SH-SY5Y (cell line): ENCODE results near the gene FBXL7.
A peak's percentile ranks its signal among the peaks of the same experiment; 100 is the strongest.

Experiments
- GATA2 ChIP-seq: IDR thresholded peaks from 2 replicates; pipeline ENCODE4 v1.6.1; 2011; ENCODE audit warnings: mild to moderate bottlenecking, low read depth, low read length
- GATA3 ChIP-seq: IDR thresholded peaks from 2 replicates; pipeline ENCODE4 v1.6.1; 2011; ENCODE audit warnings: low read depth, mild to moderate bottlenecking, low read length, moderate library complexity

FBXL7 gene

DNA sequence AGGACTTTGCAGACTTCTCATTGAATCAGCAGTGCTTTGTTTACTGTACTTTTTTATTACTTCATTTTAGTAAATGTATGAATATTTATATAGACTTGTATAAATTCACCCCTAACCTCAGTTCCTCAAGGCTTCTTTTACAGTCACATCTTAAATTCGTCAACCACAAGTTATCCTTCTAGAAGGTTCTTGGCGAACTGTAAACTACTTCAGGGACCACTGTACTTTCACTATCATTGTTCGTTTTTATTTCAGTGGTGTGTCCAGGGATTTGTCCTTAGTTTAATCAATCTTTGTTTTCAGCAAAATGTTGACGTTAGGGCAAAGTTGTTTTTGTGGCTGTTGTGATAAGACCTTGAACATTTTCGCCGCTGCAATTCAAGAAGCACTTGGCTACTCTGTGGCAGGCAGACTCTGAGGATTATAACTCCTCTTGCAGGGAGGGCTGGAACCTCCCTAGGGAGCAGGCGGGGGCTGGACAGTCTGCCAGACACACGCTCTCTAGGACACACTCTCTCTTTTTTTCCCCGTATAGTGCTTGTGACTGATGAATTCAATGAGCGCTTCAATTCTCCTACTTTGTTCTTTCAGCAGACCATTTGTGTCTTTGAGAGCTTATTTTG is 252.8 kb downstream of the FBXL7 start:
- no peak for TF ChIP-seq GATA3
- TF ChIP-seq GATA2 = no peak

GRCh38 chr5:15753752-15754151 is 253.8 kb downstream of the FBXL7 start:
- TF ChIP-seq GATA2 = no peak
- no peak for TF ChIP-seq GATA3

- no peak for TF ChIP-seq GATA2
- no peak for TF ChIP-seq GATA3
Measured at GRCh38 chr5:15757103-15757502, 257.1 kb downstream of the FBXL7 start.

- TF ChIP-seq GATA2 (no peak), GATA3 (no peak)
Measured at GRCh38 chr5:15757619-15758018, 257.6 kb downstream of the FBXL7 start.

GRCh38 chr5:15762668-15763067 is 262.7 kb downstream of the FBXL7 start:
- no peak for TF ChIP-seq GATA3
- no peak for TF ChIP-seq GATA2

GRCh38 chr5:15763754-15764153 is 263.8 kb downstream of the FBXL7 start:
- 0 out of 2 replicates have a peak, but pooled peaks have one; percentile 18 for TF ChIP-seq GATA2
- TF ChIP-seq GATA3 = no peak

- TF ChIP-seq GATA3 (no peak), GATA2 (no peak)
Measured at GRCh38 chr5:15768936-15769335, 269.0 kb downstream of the FBXL7 start.

DNA sequence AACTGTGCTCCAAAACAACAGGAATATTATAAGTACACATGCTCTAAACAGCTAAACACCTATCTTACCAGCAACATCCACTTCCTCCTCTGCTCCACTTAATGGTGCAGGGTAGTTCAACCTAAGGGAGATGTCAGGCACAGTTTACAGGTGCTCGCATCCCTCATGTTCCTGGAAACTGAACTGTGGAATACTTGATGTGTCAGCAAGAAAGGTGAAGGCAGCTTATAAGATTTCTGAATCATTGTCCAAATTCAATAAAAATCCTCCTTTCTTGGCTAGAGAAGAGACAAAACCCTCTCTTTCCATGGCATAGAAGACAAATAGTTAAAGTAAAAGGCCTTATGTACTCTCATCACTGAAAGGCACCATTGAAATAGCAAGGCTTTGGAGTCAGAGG is 272.2 kb downstream of the FBXL7 start:
- TF ChIP-seq GATA2 (no peak), GATA3 (no peak)

DNA sequence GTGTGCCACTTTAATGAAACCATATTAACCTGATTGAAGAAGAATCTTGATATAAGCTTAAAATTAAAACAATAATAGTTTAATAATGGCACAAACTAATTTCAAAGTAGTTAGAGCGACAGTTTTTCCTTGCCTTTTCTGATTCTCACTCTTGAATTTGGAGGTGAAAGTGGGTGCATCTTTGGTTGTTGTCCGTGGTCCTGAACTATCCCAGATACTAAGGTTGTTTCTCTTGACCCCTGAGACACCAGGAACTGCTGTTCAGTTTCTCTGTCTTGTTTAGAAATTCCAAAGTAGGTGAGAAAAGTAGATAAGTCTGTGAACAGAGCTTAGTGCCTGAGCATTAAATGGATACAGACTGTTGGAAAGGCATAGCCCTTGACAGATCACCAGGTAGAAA is 274.7 kb downstream of the FBXL7 start:
- TF ChIP-seq GATA3 = no peak
- no peak for TF ChIP-seq GATA2

GRCh38 chr5:15776346-15776745 is 276.4 kb downstream of the FBXL7 start:
- TF ChIP-seq GATA3 = no peak
- no peak for TF ChIP-seq GATA2

DNA sequence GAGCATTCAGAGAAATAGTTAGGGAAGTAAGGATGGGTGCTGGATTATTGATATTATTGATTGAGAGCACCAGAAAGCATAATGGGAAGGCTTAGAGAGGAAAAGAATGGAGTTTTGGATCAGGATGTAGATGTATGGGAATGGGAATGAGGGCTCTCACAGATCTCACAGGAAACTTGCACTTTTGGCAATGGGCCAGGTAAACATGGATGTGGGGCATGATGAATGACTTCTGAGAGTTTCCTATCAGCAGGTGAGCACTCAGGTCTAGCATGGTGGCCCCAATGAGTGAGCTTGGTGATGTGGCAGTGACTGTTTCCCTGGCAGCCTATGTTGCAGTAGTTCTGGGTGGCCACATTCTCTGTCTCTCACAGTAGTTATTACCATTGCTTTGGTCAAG is 283.8 kb downstream of the FBXL7 start:
- TF ChIP-seq GATA3 = no peak

DNA sequence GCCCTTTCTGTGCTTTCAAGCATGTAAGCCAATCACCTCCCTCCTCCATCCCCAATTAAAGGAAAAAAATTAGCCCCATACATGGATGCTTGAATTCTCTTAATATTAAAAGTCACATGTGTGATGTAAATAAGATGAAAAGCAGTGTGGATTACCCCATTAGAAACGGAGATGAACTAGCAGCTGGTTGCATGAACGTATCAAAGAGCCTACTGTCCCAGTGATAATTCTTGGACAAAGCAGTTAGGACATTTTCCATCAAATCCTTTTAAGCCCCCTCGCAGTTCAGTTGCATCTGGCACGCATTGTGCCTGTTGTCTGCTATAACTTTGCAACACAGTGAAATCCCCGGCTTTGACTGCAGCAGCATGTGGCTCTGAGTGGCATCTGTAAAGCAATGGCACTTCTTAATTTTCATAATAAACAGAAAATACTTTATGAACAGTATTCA is 285.6 kb downstream of the FBXL7 start:
- TF ChIP-seq GATA3 (no peak), GATA2 (no peak)

- no peak for TF ChIP-seq GATA2
- TF ChIP-seq GATA3 = no peak
Measured at GRCh38 chr5:15786326-15786725, 286.3 kb downstream of the FBXL7 start.

DNA sequence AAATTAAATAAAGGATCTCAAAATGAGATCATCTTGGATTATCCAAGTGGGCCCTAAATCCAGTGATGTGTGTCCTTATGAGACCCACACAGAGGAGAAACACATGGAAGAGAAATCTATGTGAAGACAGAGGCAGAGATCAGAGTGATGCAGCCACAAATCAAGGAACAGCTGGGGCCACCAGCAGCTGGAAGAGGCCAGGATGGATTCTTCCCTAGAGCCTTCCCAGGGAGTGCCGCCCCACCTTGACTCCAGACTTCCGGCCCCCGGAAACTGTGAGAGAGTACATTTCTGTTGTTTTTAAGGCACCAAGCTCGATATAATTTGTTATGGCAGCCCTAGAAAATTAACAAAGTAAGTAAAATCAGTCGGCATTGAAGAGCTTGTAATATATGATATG is 286.9 kb downstream of the FBXL7 start:
- no peak for TF ChIP-seq GATA2

DNA sequence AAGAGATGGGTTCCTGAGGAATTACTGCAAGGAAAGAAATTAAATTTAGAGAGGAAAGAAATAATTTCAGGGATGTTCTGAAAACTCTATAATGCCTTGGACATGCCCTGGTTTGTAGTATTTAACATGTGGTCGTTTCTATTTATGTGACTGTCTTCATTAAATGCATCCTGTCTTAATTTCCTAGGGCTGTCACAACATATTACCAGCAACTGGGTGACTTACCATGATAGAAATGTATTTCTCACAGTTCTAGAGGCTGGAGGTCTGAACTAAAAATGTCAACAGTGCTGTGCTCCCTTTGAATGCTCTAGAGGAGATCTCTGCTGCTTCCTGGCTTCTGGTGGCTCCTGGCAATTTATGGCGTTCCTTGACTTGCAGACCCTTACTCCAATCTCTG is 287.7 kb downstream of the FBXL7 start:
- no peak for TF ChIP-seq GATA3

DNA sequence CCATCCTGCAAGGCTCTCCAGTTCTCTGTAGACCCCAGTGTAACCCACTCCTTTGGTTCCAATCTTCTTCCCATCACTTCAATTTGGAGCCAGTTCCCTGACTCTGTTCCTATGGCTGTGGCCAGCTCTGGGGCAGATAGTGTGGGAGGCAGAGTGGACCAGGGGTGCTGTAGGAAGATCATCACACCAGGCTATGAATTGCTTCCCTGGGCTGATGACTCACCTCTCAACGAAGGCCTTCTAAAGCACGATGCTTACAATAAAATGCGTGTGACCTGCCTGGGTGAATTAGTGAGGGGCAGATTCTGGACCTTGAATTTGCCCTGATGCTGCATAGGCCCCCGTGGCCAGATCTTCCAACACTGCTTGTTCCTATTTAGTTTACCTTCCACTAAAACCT is 289.7 kb downstream of the FBXL7 start:
- TF ChIP-seq GATA3 (no peak), GATA2 (no peak)
